Epithelial cell of prostate (primary cell): Measurements from ENCODE around the gene CC2D1A.

ENCODE experiments used
- DNase-seq: peaks from one replicate; pipeline ENCODE4 v3.0.0-alpha.2; 2011; ENCODE audit warnings: low read depth, low spot score
- H3K27ac ChIP-seq: fragments of 450-650 bp; 2 replicates; pipeline ENCODE4 v1.5.1; 2017; ENCODE audit warnings: mild to moderate bottlenecking

The CC2D1A gene

DNA sequence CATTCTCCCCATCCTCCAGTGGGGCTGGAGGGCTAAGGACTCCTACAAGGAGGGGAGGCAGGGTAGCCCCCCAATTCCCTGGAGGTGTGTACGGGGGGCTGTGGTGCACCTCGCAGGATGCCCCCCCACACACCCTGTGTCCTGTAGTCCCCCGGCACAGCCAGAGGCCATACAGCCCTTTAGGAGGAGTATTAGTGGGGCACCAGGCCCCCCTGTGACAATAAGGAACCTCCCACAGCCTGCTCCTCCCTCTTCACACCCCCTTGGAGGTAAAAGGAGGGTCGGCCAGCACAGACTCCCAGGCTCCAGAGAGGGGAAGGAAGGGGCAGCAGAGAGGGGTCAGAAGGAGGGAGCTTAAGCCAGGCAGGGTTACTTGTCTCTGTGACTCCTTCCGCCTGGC is 29.2 kb upstream of the CC2D1A start, which contains the start of gene NANOS3:
Gene NANOS3, plus strand, starts transcription at position 301 of the 400 bp plus-strand sequence. CDS start 115 bp downstream, outside the sequence.
- no peak within 1 kb of the TSS for H3K27ac ChIP-seq
- DNase-seq: no peak

DNA sequence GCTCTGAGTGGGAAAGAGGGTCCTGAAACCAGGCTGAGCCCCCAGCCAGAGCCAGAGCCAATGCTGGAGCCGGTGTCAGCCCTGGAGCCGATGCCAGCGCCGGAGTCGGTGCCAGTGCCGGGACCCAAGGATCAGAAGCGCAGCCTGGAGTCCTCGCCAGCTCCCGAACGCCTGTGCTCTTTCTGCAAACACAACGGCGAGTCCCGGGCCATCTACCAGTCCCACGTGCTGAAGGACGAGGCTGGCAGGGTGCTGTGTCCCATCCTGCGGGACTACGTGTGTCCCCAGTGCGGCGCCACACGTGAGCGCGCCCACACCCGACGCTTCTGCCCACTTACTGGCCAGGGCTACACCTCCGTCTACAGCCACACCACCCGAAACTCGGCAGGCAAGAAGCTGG is 28.7 kb upstream of the CC2D1A start:
- DNase-seq: no peak
- H3K27ac ChIP-seq: no peak overlapping the region

DNA sequence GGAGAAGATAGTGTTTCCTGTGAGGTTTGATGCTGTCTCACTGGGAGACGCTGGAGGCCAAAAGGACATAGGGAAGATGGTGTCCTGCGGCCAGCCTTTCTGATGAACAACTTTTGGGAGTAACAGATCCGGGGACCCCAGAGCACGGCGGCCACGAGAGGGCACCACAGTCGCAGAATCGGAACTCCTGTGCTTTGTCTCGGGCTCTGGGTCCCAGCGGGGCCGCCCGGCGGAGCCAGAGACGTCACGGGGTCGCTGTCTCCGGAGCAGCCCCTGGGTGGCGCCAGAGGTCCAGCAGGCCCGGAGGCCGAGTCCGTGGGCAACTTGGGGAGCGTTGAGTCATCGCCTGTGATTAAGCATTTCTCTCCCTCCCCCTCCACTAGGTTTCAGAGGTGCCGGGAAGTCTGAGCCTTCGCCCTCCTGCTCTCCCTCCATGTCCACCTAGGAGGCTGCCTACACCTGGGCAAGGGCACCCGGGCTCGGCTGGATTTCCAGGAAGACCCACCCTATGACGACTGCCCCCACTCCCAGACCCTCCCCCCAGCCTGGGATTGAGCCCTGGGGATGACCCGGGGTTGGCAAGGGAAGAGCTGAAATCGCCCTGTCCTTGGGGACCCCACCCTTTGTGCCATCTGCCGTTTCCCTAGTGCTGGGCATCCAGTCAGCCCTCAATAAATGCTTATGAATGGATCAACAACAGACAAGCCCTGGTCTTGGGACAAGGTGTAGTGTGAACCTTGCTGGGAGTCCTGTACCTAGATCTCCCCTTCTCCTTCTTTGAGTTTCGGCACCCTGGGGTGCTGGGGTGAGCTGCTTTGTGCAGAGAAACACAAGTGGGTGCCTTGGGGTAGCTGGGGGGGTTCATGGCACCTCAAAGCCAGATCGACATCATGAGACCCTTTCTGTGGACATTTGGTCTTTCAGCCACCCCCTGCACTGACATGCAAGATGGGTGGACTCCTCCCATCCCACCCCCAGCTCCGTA is 25.6 kb upstream of the CC2D1A start:
- peak overlapping the region; percentile 47 for H3K27ac ChIP-seq
- peak; percentile 62 for DNase-seq

DNA sequence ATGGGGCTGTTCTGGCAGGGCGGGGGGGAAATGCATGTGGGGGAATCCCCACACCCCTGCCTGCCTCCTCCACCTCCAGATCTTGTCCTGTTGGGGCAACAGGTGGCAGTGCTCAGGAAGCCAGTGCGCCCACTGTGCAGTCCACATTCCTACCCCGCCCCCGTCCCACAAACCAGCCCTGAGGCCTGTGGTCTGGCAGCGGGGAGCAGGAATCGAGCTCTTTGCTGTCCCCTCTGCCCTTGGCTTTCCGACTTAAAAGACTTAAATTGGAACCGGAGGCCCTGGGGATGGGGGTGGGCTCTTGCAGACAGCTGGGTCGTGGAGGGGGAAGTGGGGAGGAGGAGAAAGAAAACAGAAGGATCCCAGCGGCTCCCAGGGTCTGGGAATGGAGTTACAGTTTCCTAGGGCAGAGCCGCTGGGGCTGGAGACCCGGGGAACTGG is 24.7 kb upstream of the CC2D1A start:
- DNase-seq: no peak
- no peak overlapping the region for H3K27ac ChIP-seq

DNA sequence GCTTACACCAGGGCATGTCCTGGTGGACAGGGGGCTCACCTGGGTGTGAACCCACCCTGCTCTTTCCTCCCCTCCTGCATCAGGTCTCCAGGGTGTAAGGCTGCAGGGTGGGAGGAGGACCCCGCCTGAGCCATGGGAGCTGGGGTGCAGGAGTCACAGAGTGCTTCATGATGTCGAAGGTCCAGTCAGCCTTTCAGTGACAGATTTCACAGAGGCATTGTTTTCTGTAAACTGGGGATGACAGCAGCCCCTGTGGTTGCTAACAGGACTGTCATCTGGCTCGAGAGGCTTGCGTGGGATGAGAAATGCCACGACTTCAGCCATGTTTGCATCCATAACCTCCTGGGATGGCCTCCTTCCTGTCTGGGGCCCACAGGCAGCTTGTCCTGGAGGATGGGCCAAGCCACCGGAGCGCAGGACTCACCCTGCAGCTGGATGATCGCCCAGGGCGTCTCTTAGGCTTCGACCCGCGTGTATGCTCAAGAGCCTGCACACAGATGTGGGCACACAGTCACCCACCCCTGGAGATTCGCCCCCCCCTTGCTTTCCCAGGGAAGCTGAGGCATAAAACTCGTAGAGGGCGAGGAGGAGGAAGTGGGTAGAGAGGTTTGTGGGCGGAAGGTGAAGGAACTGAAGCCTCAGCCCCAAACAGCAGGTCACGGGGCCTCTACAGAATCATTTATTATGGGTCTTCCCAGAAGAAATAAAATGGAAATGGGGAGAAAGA is 24.1 kb upstream of the CC2D1A start:
- no peak for DNase-seq
- H3K27ac ChIP-seq: no peak overlapping the region

DNA sequence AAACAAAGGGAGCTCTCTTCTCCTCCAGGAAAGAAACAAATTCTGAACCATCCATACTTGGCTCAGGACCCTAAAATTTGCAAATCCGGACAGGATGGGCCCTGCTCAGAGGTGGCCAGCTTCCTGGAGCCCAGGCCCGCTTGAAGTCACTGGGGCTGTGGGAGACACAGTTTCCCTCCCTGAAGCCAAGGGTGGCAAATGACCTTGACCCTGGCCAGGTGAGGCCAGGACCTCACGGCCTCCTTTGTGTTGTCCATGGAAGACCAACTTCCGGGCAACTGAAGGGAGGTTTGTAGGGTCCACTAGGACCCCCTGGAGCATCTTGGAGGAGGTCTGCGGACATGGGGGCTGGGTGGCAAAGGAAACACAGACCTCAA is 23.6 kb upstream of the CC2D1A start:
- H3K27ac ChIP-seq: no peak overlapping the region
- DNase-seq: no peak

DNA sequence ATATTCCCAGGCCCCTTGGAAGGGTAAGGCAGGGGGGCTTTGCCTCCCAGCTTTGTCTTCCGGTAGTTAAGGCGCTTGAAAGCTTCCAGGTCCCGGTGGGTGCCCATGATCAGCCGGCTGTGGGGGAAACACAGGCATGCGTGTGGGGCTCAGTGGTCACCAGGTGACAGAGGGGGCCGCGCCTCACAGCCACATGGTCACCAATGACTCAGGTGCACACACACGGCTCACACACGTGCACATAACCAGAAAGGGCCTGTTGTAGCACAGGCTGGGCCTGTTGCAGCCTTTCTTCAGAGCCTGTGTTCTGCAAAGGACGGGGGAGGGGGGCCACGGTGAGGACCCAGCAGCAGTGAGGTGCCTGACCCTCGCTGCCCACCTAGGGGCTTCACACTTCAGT is 23.2 kb upstream of the CC2D1A start:
- no peak overlapping the region for H3K27ac ChIP-seq
- DNase-seq: no peak

DNA sequence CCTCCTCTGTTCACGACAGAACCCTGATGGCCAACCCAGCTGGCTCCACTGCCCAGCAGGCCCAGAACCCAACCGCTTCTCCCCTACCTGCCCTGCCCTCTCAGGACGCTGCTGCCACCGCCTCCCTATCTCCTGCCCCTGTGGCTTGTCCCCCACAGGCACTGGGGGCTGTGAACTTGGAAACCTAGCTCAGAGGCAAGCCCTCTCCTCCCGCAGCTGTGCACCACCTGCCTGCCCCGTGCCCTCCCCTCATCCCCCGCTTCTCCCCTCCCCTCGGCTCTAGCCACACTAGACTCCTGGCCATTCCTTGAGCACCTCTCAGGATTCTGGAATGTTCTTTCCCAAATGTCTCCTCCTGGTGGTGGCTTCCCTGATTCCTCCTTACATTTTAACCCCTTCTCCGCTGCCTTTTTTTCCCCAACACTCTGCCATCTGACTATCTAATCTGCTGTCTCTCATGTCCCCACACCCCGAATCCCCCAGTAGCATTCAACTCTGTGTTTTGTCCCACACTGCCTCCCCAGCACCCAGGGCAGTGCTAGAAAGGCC is 22.4 kb upstream of the CC2D1A start:
- no peak for DNase-seq

DNA sequence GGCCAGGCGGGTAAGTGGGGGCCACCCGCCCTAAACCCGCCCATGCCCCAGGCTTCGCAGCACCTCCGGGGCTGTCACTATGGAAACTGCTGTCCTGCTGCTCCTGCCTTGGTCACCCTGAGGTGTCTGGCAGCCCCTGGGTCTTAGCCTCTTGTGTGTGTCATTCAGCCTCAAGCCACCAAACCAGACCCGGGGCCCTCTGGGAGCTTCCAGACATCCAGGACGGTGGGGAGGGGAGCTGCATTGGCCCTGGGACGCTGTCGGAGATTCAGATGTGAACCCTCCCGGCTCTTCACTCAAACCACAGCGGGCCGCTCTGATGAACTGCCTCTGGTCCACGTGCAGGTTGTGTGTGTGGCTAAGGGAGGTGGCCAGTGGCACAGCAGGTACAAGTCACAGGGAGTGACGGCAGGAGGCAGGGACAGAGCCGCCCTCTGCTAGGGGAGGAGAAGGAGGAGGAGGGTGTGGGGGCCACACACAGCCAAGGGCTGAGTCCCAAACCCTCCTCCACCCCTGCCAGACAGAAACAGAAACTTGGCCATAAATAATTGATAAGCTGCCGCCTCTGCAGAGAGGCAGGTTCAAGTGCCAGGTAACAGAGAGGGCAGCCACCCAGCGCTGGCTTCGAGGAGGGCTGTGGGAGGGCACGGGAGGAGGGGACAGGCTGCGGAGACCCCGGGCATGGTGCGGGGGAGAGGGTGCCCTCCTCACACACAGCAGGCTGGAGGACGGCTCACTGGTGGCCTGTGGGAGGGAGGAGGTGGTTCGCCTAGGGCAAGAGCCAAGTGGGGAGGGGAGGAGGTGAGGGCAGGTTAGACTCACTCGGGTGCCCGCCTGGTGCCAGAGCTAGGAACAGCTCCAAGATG is 21.0 kb upstream of the CC2D1A start:
- no peak for DNase-seq
- no peak overlapping the region for H3K27ac ChIP-seq

More for the DNA sequence above, 22.4 kb upstream of the CC2D1A start:
- H3K27ac ChIP-seq: no peak overlapping the region

DNA sequence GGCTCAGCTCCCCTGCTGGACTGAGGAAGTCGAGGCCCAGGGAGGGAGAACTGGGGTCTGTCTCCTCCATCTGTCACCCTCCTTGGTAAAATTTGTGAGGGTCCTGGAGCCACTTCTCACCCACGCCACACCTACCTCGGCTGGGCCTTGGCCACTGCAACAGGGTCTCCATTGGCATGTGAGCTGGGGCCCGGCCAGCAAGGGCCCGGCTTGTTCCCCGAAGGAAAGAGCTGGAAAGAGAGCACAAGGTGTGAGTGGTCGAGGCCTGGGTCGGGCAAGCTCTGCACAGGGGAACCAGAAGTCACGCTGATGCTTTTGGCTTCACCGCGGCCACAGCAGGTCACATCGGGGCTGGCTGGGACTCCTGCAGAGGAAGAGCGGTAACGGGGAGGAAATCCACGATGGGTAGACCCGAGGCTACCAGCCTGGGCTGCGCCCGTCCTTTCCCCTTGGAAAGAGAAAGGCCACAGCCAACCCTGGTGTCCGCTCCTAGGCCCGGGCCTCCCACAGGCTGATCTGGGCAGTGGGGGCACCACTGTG is 20.1 kb upstream of the CC2D1A start:
- no peak overlapping the region for H3K27ac ChIP-seq

DNA sequence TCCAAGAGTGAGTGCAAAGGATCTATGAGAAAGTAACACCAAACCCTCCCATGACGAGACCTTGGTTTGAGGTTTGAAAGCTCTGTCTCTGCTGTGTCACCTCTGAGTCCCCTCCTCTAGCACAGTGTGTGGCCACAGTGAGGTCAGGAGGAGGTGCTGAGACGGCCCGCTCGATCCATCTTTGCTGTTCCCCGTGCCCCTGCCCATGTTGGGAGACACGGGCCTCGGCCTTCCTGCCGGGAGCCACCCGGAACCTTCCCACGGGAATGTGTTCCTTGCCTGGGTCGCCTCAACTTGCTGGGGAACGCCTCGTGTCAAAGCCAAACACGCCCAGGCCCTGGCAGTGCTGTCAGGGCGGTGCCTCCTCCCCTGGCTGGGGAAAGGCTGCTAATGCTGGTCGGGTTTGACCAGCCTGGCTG is 19.0 kb upstream of the CC2D1A start:
- DNase-seq: no peak
- peak overlapping the region; percentile 20 for H3K27ac ChIP-seq

More for the DNA sequence above, 20.1 kb upstream of the CC2D1A start:
- DNase-seq: no peak

DNA sequence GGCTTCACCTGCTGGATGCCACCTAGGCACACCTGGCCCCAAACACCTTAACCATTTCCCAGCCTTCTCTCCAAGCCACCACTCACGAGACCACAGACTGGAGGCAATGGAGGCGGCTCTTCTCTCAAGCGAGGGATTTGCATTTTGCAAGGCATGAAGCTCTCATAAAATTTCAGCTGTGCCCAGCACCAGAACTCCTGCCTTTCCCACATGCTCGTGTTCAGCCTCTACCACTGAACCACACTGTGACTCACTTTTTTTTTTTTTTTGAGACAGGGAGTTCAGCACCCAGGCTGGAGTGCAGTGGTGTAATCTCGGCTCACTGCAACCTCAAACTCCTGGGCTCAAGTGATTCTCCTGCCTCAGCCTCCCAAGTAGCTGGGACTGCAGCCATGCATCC is 18.5 kb upstream of the CC2D1A start:
- DNase-seq: no peak
- H3K27ac ChIP-seq: peak overlapping the region; percentile 20

DNA sequence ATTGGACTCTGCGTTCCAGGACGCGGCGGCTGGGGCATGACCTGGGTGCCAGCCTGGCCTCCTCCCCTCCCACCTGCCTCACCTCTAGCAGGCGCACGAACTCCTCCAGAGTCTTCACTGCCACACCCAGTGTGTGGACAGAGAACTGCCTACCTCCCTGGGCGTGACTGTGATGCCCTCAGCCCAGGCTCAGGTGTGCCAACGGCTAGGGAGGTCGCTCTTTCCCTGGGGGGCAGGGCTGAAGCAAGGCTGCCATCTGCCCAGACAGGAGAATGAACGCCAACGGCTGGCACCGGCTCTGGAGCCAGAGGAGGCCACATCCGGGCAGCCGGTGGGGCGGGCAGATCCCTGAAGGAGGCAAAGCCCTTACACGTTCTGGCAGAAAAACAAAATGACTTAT is 17.7 kb upstream of the CC2D1A start:
- no peak for DNase-seq
- no peak overlapping the region for H3K27ac ChIP-seq

DNA sequence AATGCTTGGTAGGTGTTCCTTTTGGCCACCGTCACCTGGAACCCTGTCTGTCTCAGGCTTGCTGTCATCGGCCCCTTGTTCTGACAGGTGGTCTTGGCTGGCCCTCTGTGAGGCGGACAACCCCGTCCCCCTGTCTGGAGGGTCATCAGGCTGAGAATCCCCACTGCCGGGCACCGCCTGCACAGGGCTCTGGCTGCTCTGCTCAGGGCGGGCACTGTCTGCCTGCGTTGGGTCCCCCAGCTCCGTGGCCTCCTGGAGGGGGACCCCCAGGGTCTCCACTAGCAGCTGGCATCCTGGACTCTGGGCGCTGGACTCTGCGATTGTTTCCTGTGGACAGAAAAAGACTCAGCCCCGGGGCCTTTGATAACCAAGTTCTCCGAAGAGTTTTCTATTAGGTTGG is 15.9 kb upstream of the CC2D1A start:
- H3K27ac ChIP-seq: no peak overlapping the region
- DNase-seq: no peak

DNA sequence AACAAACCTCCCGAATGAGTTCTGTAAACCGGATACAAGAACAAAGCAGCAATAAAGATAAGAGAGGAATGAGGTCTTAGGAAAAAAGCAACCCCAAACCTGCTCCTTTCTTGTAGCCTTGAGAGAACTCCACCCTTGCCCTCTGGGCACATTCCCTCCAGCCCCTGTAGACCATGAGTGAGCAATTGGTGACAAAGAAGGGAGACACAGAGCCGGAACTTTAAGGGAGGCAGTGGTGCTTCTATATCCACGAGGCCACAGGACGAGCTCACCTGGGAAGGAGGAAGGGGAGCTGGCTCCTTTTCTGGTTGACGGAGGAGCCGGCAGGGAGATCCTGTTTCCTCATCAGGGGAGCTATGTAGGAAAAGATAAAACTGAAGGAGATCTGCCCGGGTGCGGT is 13.1 kb upstream of the CC2D1A start:
- H3K27ac ChIP-seq: no peak overlapping the region
- no peak for DNase-seq

DNA sequence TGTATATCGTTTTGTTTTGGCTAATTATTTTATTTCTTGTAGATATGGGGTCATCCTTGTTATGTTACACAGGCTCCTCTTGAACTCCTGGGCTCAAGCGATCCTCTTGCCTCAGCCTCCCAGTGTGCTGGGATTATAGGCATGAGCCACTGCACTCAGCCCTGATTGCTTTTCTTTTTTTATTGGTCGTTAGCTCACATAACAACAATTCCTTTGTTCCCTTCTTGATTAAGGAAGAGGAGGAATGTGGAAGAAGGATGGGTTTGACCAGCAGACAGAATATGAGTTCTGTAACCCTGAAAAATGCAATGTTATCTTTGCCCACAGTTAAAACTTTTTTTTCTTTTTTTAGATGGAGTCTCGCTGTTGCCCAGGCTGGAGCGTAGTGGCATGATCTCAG is 11.4 kb upstream of the CC2D1A start:
- no peak for DNase-seq
- H3K27ac ChIP-seq: no peak overlapping the region

DNA sequence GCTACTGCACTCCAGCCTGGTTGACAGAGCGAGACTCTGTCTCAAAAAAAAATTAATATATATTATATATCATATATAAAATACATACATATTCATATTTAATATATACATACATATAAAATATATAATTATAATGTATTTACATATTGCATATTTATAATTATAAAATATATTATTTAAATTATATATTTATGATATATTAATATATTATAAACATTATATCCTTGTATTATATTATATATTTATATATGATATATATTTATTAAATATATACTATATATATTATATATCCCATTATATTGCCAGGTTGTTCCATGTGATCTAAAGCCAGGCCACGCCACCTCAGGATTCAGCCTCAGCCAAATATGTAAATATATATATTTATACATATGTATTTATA is 9.8 kb upstream of the CC2D1A start:
- H3K27ac ChIP-seq: no peak overlapping the region
- no peak for DNase-seq

DNA sequence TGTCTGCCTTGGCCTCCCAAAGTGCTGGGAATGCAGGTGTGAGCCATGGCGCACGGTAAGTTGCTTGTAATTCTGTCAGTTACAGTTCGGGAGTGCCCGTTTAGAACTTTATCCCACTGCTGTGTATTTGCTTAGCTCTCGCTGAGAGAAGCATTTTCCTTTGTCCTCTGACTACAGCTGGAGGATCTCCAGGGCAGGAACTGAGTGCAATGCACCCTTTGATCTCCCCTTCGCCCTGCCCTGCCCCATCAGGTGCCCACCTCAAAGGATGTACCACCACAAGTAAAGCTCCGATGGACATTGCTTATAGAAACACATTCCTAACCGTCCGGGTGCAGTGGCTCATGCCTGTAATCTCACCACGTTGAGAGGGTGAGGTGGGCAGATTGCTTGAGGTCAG is 6.6 kb upstream of the CC2D1A start:
- H3K27ac ChIP-seq: no peak overlapping the region
- no peak for DNase-seq

DNA sequence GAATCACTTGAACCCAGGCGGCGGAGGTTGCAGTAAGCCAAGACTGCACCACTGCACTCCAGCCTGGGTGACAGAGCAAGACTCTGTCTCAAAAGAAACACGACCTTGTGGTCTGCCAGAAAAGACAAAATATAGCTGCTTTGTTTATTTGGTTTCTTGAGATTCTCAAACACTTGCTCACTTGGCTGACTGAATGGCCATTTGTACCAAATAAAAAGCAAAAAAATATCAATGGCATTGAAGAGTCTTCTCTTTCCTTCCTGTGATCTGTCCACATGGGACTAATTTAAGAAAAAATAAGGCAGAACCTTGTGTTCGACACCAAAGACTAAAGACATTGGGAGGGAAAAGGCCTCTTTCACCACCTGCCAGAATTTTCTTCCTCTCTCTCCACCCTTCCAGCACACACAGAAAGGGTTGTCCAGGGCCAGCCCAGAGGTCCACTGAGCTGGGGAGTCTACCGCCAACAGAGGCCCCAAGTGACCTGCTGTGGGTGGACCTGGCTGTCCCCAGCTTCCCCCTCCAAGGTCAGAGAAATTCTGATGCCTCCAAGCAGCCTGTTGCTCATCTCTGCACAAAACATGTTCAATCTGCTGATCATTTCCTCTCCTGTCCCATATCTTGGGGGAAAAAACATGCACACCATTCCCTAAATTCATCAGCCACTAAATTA is 6.0 kb upstream of the CC2D1A start:
- DNase-seq: no peak
- H3K27ac ChIP-seq: no peak overlapping the region
